Measurements from ENCODE around the gene KLF11.
"Not testable (repeated sequence)": the region's sequence is repeated elsewhere in the genome, so short reads cannot be mapped to it uniquely, and the experiment has no call there.

KLF11 gene

DNA sequence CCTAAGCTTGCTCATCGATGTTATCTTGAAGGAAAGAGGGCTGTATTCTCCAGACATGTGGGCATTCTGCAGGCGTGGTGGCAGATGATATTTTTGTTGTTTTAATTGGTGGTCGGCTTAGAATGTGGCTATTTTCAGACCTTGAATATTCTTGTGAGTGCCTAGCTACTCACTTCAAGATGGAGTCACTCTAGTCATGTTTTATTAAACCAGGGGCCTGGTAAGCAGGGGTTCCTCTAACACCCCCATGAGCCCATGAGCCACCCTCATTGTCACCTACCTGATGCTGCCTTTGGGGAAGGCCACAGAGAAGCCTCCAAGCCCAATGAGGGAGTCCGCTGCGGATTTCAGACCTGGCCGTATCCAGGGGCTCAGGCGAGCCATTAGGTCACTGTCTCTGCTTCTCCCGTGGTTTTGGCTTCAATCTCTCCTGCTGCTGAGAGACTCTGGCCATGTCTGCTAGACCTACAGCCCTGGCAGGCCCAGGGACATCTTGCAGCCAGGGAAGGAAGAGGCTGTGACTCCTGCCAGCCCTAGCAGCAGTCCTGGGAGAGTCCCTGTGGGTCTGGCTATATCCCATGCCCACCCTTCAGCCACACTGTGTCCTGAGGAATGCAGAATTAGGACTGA is 16.3 kb upstream of the KLF11 start:
- no peak for DNase-seq (ENCODE audit: low spot score)

DNA sequence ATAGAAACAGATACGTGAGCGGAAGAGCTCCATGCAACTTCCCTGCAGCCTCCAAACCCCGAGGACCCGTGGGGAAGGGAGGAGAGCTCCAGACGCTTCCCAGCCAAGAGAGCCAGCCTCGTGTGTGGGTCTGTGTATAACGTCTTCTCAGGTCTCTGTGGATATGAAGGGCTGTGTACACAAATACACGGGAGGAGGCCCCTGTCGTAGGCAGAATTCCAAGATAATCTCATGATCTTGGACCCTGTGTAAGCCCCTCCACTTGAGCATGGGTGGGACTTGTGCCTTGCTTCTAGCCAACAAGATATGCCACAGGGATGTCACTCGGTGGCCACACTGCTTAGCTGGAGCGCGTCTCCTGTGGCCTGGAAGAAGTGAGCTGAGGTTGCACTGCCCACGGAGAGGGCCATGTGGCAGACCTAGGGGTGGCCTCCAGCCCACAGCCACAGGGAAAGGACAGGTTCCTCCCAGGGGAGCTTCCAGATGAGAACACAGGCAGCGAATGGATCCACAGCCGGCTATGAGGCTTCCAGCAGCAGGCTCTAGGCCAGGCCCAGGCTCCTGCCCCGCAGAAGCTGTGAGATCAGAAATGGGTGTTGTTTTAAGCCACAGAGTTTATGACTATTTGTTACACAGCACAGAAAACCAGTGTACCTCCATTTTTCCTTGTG is 15.6 kb upstream of the KLF11 start:
- DNase-seq (ENCODE audit: low spot score) = no peak

DNA sequence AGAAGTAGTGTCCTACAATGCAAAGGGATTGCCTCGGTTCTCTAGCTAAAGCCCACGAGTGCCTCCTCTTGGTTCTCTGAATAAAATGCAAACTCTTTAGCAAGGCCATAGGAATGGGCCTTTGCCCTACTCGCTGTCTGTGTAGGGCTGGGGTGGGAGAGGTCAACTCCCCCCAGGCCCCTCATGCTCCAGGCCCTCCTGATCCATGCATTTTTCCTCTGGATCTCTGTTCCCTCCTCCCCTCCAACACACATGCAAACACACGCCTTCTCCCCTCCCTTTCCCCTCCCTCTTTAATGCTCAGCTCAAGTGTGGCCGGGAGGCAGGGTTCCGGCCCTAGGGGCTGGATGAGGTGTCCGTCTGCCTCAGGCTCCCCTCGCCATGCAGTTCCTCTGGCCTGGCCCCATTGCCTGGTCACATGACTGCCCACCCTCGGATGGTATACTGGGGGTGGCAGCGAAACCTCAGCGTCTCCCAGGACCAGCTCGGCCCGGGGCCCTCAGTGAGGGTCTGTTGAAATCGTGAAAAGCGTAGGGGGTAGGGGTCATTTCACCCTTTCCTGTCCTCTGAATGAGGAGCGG is 14.9 kb upstream of the KLF11 start:
- no peak for DNase-seq (ENCODE audit: low spot score)

DNA sequence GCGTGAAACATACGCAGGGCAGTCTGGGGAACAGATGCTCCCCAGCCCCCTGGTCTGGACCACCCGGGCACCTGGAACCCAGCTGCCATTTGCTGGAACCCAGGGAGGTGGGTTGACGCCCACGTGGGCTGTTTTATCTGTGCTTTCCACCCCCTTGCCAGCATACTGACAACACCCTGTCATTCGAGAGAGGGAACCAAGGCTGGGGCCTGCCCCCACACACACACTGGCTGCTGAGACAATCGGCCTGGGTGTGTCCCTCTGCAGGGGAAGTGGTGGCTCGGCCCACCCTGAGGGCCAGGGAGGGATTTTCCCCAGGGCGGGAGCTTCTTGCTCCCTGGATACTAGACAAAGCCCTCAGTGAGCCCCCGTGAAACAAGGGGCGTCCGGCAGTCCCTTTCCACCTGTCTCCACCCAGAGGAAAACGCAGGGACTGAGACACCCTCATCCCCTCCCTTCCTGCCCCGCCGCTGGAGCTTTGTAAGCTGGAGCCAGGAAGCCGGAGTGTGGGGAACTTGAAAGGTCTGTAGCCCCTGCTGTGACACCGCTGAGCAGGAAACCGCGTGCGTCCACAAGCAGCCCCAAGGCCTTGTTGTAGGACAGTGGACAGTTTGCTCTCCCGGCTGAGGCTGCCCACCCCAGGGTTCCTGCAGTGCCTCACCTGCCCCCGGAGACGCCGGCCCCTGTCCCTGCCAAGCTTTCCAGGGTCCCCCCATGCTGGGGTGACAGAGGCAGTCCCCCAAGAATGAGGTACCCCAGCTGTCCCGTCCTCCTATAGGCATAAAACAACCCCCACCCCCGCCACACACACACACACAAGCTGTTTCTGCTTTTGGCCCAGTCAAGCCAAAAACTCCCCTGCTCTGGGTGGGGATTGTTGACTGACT is 14.1 kb upstream of the KLF11 start:
- no peak for DNase-seq (ENCODE audit: low spot score)

- DNase-seq (ENCODE audit: low spot score) = no peak
These were observed 13.5 kb upstream of the KLF11 start for GRCh38 chr2:10029875-10030223.

DNA sequence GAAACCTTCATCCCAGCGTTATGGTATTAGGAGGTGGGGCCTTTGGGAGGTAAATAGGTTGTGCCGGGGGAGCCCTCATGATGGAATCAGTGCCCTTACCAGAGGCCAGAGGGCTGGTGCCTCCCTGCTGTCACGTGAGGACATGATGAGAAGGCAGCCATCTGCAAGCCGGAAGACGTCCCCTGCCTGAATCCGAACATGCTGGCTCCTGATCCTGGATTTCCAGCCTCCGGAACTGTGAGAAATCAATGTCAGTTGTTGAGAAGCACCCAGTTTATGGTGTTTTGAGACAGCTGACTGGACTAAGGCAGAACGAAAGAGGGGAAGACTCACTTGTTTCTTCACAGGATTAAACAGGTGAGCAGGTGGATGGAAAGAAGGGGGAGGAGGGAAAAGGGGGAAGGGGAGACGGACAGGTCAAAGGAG is 13.0 kb upstream of the KLF11 start:
- no peak for DNase-seq (ENCODE audit: low spot score)

DNA sequence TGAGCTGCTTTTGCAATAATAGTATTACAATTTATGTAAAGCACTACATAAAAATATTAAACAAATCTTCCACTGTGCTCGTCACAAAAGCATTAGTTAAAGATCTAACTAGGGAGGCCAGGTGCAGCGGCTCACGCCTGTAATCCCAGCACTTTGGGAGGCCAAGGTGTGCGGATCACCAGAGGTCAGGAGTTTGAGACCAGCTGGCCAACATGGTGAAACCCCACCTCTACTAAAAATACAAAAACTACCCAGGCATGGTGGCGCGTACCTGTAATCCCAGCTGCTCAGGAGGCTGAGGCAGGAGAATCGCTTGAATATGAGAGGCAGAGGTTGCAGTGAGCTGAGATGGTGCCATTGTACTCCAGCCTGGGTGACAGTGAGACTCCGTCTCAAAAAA is 12.6 kb upstream of the KLF11 start:
- DNase-seq (ENCODE audit: low spot score) = not testable (repeated sequence)

DNA sequence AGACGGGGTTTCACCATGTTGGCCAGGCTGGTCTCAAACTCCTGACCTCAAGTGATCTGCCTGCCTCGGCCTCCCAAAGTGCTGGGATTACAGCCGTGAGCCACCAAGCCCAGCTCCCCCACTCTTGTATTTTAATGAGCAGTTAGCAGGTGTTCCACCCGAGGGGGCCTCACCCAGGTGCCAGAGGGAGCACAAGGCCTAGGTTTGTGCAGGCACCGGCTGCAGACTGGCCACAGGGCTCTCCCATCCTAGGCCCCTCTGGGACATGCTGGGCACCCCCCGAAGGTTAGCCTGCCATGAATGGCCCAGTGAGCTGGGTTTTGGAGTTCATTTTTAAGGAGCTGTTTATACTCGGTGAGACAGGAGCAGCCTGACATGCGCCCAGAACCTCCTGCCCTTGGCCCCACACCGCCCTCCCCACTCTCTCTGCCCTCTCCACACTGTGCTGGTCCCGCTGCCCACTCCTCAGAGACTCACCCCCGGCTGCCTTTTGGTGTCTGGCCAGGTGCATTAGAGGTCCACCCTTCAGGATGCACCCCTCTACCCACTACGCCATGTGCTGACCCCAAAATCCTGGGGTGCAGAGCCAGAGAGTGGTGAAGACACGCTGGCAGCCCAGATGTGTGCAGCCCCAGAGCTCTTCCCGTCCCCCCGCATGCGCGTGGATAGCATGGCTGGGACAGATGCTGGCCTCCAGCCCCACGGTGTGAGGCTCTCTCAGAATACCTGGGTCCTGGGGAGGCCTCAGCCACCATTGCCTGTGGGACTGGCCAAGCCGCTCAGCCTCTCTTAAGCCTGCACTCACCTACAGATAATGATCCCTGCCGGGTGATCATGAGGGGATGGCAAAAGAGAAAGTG is 11.2 kb upstream of the KLF11 start:
- DNase-seq (ENCODE audit: low spot score) = no peak

DNA sequence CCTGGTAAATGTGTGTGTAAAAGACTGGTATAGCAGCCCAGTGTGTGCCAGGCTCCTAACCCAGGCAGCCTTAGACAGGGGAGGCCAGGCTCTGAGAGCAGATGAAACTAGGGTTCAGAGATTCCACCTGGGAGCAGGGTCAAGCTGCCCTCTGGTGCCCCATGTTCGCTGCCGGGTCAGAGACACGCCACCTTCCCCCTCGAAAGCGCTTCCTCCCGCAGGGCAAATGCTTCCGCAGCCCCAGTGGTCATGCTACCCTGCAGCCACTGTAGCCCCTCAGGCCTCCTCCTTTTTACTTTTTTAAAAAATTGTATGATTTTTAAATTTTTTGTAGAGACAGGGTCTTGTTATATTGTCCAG is 10.6 kb upstream of the KLF11 start:
- no peak for DNase-seq (ENCODE audit: low spot score)

GRCh38 chr2:10033251-10034006 is 9.9 kb upstream of the KLF11 start:
- DNase-seq (ENCODE audit: low spot score) = no peak

- DNase-seq (ENCODE audit: low spot score) = no peak
These were observed 8.9 kb upstream of the KLF11 start for GRCh38 chr2:10034333-10035052.

- no peak for DNase-seq (ENCODE audit: low spot score)
These were observed 8.3 kb upstream of the KLF11 start for GRCh38 chr2:10035053-10035422.

- no peak for DNase-seq (ENCODE audit: low spot score)
These were observed 7.7 kb upstream of the KLF11 start for GRCh38 chr2:10035633-10036032.

- DNase-seq (ENCODE audit: low spot score) = no peak
These were observed 7.1 kb upstream of the KLF11 start for GRCh38 chr2:10036095-10036884.

- no peak for DNase-seq (ENCODE audit: low spot score)
These were observed 5.2 kb upstream of the KLF11 start for GRCh38 chr2:10038123-10038522.

DNA sequence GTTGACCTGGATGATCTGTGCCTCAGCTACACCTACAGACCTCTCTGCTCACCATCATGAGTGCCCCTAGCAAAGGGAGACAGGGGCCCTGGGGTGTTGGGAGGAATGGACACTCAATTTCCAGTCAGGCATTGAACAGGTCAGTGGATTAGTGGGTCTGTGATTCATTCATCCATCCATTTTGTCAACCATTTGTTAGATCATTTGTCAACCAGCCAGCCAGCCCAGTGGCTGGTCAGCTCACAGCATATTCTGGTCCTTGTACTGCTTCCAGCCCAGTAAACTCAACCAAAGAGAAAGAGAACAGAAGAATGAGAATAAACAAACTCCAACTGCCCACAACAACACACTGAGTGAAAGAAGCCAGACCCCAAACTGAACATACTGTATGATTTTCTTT is 4.6 kb upstream of the KLF11 start:
- no peak for DNase-seq (ENCODE audit: low spot score)

DNA sequence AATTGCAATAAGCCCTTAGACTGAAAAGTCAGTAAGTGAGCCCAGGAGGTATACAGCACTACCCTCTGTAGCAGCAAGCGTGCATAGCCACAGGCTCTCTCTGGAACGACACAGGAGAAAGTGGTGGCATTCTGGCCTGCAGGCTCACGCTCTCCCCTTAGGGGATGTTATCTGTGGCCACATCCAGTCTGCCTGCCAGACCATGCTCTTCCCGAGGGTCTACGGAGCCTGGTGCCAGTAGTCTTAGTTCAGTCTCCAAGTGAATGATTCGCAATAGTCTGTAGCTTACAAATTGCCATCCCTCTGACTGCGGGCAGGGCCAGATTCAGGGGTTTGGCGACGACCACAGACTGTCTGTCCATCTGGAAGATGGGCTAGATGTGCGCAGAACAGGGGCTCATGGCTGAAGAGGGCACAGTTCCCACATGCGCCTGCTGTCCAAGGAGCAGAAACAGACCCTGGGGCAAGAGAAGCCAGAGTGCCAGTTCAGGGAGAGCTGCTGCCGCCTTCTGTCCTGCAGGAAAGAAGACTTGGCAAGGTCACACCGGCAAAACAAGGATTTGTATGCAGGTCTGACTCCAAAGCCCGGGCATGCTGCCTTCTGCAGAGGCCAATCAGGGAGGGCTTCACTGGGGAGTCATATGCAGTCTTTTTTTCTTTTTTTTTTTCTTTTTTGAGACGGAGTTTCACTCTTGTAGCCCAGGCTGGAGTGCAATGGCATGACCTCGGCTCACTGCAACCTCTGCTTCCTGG is 3.5 kb upstream of the KLF11 start:
- DNase-seq (ENCODE audit: low spot score) = no peak

- no peak for DNase-seq (ENCODE audit: low spot score)
These were observed 1.6 kb upstream of the KLF11 start for GRCh38 chr2:10041711-10042110.
